Left colon (tissue), 2 donors: Measurements from ENCODE around the gene ZNF860. TPM values are rescaled to one million over a fixed set of nuclear protein-coding genes. Genes with fewer than 3 reads are reported as not detected.

Source experiments
- ATAC-seq: fragments of 200-7000 bp; cut with Tn5 transposase; one replicate; pipeline ENCODE4 v1.9.1; 2020; ENCODE audit warnings: mild to moderate bottlenecking, moderate library complexity
- DNase-seq, 2 donors: peaks; one replicate each; pipeline ENCODE4 v3.0.0-alpha.2; 2020
- intact Hi-C, 2 donors: fragments of 100-400 bp; cut with DNase I in 1 of 2; cut with micrococcal nuclease in 1 of 2; formaldehyde crosslinking; loops; one replicate each; pipeline versions ENCODE4 v1.11.2 to v1.14.0; 2022; cut with DNase I, micrococcal nuclease
- long read RNA-seq: library from polyadenylated mRNA; unstranded; transcript quantifications from one replicate; pipeline ENCODE4 v2.0.0, GENCODE V29; 2021
- total RNA-seq, 2 donors: library from RNA; stranded (reverse); fragmentation: NEBNext Ultra II Directional; extraction: Animal tissue kit (Norgen Biotek cat#: 25700); gene quantifications; one replicate each; pipeline ENCODE4 v1.2.1, GENCODE V29; 2021
- donor health status: DM: no; HTN: no; CAD: no.
- donor health status: DM: yes; HTN: yes; CAD: no.

Gene ZNF860
- under 1 TPM; 0.79 to 0.81 TPM for total RNA-seq
- long read RNA-seq, partial matches to known transcripts: 0 of 1 reads
- long read RNA-seq, other reads (novel, unspliced or antisense): 1 of 1 reads

DNA sequence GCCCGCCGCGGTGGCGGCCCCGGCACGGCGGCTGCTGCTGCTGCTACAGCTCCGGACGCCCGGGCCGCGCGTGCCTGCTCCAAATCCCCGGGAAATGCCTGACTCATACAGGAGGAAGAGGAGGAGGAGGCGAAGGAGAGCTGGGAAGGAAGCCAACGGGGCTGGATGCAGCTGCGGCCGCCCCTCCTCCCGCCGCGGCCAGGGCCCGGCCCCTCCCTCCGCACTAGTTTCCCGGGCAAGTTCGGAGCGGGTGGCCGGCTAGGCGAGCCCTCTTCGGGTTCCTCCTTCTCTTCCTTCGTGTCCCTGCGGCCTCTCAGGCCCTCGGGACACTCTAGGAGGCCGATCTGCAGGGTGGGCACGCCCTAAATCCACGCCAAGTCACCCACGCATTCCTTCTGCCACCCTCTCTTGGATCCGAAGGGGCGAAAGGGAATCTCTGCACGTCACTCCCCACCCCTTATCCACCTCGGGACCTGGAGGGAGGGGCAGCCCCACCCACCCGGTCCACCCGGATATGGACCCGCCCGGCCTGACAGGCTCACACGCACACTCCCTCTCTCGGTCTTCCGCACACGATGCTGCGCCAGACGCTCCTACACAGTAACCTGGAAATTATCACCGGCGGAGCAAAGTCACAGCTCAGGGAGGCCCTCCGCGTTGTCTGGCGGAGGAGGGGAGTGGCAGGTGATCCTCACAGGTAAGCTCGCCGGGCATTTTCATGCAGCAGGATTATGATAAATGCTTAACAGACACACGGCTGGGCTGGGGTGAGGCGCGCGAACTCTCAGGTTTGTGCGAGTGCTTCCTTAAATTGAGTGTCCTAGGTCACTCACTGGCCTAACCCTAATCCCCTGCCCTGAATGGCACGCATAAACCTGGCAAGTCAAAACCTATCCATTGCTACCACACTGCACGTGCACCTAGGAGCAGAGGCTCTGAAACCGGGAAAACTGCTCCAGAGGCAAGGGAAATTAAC lies at the start of gene ZNF860, which contains the start of gene OSBPL10:
Gene ZNF860, plus strand, starts transcription at position 545 of the 976 bp plus-strand sequence. CDS start 7,330 bp downstream, outside the sequence.
Gene OSBPL10, minus strand, starts transcription at position 57 of the 976 bp plus-strand sequence. CDS start 83 bp downstream, outside the sequence.
- intact Hi-C loops: no loop called here
- ATAC-seq: peak; percentile 87
- peak; percentile 88 to 90 for DNase-seq

DNA sequence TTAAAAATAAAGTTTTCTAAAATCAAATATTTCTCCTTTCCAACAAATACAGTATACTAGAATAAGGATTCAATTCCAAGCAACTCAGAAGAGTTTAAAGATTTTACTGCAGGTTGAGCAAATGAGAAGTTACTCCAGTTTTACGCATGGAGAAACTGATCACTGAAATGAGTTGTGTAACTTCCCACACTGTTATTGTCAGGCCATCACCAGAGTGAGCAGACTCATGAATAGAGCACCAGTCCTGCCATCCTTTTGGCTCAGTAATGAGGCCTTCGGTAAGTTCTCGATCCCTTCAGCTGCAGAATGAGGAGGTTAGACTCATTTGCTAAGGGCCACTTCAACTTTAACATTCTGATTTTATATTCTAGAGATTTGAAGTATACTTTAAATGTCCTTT lies 48.6 kb upstream of the ZNF860 start:
- ATAC-seq (no peak), DNase-seq (no peak)
- intact Hi-C loops: no loop called here

DNA sequence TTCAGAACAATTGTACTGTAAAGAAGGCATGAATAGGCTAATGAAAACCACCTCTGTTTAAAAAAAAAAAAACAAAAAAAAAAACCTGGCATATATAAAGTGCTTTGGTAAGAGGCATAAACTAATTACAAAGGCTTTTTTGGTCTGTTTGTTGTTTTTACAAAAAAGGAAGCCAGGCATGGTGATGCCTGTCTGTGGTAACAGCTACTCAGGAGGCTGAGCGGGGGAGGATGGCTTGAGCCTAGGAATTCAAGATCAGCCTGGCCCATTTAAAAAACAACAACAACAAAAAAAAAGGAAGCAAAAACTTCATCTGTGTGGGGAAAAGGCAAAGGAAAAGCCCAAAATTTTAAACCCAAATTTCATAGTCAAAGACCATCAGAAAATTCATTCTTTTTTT lies 47.5 kb upstream of the ZNF860 start:
- DNase-seq: no peak
- ATAC-seq: no peak
- intact Hi-C loops: no loop called here

DNA sequence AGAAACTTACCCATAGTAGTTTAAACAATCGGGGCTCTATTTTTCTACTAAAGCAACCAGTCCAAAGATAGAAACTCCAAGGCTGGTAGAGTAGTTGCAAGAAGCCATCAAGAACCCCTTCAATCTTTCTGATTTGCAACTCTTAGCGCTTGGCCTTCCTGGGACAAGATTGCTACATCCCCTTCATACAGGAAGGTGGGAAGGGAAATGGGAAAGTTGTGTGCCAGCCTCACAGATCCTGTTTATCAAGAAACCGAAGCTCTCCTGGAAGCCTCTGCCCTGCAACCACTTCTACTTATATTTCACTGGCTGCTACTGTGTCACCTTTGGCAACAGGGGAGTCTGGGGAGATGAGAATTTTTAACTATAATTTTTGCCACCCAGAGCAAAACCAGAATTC lies 46.7 kb upstream of the ZNF860 start:
- DNase-seq (no peak), ATAC-seq (no peak)
- intact Hi-C loops: no loop called here

DNA sequence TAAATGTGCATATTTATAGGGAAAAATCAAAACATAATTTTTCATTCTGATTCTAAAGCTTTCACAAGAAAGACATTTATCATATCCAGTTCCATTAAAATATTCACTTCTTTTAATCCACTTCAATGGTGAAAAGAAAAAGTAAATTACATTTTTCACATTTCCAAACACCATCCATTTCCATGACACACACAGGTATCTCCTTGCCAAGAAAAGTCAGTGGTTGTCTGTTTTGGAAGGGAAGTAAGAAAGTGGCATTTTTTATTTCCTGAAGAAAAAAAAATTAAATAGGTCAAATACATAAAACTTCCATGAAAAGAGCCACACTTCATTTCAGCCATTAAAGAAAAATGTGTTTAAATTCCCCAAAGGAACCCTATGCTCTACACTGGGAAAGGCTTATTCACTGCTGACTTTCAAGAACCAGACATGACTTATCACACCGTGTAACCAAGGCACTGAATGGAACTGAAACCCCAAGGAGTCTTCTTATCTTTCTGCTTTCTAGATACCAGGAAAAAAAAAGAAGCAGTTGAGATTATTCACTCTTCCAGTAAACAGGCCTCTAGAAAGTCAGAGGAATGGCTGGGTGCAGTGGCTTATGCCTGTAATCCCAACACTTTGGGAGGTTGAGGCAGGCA lies 45.0 kb upstream of the ZNF860 start:
- intact Hi-C loops: no loop called here
- DNase-seq (no peak), ATAC-seq (no peak)

DNA sequence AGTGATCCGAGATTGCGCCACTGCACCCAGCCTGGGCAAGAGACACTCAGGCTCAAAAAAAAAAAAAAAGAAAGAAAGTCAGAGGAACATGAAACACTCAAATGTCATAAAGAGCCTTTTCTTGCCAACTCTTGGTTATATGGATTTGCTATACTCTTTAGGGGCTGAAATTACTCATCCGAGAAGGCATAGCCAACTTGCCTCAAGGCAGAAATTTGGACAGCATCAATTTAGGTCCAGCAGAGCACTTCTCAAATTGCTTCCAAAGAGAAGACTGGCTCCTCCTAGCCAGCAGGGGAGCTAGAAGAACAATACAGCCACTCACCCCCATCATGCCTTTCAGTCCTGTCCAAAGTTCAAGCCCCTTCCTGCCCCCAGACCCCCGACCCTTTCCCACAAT lies 44.3 kb upstream of the ZNF860 start:
- ATAC-seq: no peak
- intact Hi-C loops: no loop called here
- DNase-seq: no peak

DNA sequence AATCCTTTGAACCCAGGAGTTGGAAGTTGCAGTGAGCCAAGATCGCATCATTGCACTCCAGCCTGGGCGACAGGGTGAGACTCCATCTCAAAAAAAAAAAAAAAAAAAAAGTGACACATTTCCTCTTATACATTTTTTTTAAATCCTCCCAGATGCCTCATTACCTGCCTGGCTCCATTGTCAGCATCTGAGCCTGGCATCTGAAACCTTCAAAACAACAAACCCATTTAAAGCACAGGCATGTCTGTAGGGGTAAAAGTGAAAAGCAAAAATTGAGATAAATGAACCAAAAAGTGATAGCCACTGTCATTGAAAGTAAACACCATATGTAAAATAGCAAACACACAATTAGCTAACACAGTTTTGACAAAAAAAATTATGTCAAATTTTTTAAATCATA lies 39.1 kb upstream of the ZNF860 start:
- intact Hi-C loops: no loop called here
- DNase-seq (no peak), ATAC-seq (no peak)

DNA sequence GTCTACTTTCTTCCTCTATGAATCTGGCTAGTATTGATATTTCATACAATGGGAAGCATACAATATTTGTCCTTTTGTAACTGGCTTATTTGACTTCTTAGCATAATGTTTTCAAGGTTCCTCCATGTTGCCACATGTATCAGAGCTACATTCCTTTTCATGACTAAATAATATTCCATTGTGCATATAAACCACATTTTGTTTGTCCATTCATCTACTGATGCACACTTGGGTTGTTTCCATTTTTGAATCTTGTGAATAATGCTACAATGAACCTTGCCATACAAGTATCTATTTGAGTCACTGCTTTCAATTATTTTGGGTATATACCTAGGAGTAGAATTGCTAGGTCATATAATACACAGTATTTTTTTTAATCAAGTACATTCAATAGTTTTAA lies 38.5 kb upstream of the ZNF860 start:
- no peak for DNase-seq
- ATAC-seq: no peak
- intact Hi-C loops: no loop called here

DNA sequence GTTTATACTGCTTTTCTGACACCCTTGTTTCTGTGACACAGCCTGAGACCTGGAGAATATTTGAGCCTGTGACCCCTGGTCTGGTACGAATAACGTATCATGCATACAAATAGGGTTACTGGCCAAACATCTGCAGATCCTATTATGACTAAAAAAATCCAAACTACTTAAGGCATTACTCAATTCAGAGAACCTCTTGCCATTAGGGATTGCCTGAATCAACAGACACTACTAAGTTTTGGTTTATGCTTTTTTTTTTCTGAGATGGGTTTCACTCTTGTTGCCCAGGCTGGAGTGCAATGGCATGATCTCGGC lies 35.9 kb upstream of the ZNF860 start:
- ATAC-seq (no peak), DNase-seq (no peak)
- intact Hi-C loops: no loop called here

DNA sequence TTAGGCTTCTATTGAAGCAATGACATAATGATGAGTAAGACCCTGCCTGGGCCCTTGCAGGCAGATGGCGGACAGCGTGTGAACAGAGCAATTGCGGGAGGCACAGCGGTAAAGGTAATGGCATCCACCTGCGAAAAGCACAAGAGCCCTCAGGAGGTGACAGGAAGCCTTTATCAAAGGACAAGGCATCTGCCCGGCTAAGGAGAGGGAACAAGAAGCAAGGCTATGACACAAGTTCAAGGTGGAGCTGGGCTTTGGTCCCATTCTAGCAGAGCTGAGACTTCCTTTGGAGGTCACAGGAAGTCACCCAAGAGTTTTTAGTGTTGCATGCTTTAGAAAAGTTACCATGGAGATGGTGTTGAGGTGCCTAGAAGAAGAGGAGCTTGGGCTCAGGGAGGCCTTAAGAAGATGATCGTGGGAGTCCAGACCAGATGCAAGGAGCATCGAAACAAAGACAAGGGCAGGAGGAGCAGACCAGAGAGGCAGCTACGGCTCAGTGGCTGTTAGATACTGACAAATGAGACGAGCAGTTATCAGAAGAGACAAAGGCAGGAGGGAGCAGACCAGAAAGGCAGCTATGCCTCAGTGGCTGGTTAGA lies 35.0 kb upstream of the ZNF860 start:
- ATAC-seq (no peak), DNase-seq (no peak)
- intact Hi-C loops: no loop called here

DNA sequence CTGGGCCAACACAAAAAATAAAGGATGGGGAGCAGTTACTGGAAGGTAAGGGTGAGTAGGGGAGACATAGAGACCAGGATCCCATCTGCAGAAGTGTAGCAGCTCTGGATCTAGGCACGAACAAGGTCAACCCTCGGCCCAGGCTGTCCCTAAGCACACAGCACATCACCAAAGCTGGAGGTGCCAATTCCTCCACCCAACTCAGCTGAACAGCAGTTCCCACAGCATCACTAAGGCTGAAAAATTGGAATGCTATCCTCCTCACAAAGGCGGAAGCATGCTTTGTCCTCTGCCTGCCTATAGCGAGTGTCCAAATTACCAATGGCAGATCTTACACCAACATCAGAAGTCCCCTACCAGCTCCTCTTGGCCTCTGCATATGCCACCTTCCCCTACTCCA lies 34.4 kb upstream of the ZNF860 start:
- intact Hi-C loops: no loop called here
- no peak for DNase-seq
- ATAC-seq: no peak

DNA sequence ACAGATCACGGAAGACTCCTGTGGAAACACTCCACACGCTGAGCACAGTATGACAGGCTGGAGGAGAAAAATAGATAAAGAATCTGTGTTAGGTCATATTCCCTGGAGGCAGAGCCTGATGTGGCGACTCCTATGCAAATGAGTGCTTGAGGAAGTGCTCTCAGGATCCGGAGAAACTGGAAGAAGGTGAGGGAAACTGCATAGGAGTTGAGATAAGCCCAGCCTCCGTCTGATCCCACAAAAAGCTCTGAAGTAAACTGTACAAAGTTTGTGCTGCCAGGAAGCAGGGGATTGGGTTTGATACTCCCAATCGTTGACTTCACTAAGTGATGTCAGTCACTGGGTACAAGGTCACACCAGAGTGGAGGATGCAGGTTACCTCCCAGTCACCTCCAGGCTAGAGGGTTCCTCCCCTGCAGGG lies 33.9 kb upstream of the ZNF860 start:
- intact Hi-C loops: no loop called here
- ATAC-seq (peak; percentile 76), DNase-seq (no peak)

DNA sequence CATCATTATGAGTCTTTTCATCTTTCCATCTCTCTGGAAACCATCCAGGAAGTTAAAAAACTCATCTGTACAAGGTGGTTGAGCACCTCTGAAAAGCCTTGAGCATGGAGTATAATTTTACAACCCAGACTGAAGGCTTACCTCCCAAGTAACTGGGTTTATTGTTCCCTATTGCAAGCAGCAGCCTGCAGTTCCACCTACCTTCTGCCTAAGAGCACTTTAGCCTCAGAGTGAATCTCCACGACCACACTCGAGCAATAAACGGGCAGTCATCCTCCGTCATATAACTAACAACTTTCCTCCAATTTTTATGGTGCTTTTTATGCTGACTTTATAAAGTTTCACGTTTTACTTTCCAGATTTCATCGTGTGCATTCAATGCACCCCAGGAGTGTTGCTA lies 33.3 kb upstream of the ZNF860 start:
- DNase-seq (no peak), ATAC-seq (peak; percentile 89)
- intact Hi-C loops: no loop called here

DNA sequence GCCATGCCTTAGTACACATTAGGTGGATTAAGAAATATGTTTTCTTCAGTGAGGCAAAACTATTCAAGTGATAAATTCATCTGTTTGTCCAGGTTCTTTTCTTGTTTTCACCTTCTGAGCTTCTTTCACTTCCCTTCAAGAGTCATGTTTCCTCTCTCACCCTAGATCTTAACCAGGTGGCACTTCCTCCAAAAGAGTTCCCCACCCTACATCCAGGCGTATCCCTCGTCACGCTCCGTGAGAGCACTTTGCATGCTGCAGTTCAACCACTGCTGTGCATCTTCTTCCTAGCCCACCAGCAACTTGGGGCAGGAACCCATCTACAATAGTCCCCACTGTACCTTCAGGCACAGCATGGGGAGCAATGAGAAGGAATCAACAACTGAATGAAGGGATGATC lies 29.3 kb upstream of the ZNF860 start:
- DNase-seq: no peak
- no peak for ATAC-seq
- intact Hi-C loops: no loop called here

DNA sequence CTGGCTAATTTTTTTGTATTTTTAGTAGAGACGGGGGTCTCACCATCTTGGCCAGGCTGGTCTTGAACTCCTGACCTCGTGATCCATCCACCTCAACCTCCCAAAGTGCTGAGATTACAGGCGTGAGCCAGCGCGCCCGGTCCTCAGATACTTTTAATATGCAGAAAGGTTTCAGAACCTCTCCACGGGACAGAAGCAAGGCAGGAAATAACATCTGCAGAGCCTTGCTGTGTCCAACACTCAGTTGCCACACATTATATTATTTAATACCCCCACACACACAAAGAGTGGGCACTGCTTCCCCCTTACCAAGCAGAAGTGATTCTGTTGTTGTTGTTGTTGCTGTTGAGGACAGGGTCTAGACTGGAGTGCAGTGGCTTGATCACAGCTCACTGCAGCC lies 28.5 kb upstream of the ZNF860 start:
- DNase-seq: no peak
- ATAC-seq: no peak
- intact Hi-C loops: no loop called here

DNA sequence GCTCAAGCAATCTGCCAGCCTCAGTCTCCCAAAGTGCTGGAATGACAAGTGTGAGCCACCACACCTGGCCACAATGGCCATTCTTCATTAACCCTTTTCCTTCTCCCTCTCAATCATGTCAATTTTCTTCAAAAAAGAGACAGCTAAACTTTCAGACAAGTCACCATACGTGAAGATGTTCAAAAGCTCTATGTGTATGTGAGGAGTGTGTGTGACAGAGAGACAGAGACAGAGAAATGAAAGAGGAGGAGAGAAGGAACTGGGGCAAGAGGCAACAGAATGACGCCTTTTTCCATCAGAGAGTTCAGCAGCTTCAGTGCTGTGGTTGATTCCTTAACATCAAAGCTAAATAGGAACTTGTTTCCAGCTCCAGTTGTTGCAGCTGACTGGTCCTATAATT lies 27.9 kb upstream of the ZNF860 start:
- DNase-seq (no peak), ATAC-seq (no peak)
- intact Hi-C loops: no loop called here

DNA sequence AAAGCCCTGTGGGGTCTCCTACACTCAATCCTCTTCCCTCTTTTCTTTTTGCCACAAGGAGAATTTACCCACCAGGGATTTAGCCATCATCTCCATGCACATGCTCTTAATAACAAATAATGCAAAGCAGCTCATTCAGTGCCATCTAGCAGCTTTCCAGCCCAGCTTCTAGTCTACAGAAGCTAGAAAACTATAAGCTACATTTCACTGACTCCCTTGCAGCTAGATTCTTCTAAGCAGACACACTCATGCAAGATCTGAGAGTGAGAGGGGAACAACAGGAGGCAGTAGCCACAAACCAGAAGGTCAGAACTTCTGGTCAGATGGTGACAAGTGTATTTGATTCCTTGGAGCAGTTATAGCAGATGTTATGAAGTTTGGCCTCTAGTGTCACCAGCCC lies 26.0 kb upstream of the ZNF860 start:
- DNase-seq (no peak), ATAC-seq (no peak)
- intact Hi-C loops: no loop called here

DNA sequence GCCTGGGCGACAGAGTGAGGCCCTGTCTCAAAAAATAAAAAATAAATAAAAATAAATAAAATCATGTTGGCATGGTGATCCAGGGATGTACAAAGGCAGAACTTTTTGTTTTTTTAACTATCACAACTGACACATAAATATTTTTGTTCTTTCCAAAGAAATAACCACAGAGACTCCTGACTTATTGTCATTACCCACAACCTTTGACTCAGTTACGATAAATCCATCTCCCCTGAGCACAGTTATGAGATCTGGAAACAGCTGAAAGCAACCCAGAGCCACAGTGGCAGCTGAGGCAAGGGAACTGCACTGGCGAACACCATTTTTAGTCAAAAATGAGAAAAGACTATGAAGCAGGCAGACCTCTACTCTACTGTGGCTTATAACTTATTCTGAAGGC lies 24.4 kb upstream of the ZNF860 start:
- no peak for ATAC-seq
- intact Hi-C loops: no loop called here
- DNase-seq: no peak

DNA sequence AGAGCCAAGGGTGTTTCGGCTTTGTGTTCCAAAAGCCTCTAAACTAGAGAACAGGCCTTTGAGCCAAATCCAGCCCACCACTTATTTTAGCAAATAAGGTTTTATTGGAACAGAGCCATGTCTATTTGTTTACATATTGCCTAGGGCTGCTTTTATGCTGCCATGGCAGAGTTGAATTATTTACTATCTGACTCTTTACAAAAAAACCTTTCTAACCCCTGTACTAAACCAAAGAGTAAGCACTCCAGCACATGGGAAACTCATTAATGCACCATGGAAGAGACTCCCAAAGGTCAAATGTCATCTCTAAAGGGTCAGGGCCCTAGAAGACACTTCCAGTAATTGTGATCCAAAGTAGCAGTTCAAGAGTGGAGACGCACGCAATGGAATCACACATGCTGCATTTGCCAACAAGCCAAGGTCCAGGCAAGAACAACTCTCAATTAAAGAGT lies 22.8 kb upstream of the ZNF860 start:
- intact Hi-C loops: no loop called here
- ATAC-seq: no peak
- DNase-seq: no peak

DNA sequence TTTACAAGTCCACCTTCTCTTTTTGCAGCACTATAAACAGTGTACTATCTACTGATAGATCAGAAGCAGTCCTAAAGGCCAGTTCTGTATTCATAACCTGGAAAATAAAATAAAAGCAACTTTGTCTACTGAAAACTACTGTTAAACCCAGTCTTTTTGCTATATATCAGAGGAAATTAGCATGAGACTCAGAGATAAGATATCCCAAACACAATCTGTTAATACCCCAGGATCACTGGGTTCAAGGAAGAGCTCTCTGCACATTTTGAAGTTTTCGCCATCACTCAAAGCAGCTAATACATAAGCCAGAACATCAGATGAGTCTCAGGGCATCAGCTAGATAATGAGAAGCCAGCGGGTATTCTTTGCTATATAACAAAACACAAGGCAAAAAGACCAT lies 22.3 kb upstream of the ZNF860 start:
- intact Hi-C loops: no loop called here
- no peak for DNase-seq
- no peak for ATAC-seq
